H1 (cell line): ENCODE results near the gene TOPORS.

Experiments used
- CTCF ChIP-seq, 3 experiments: IDR thresholded peaks; 1 replicate in 2 of 3; 2 replicates in 1 of 3; pipeline versions ENCODE4 v1.5.1 to v1.6.1; 2011; ENCODE audit warnings: low read length in 3 of 3, mild to moderate bottlenecking in 3 of 3, inconsistent platforms in 2 of 3, low read depth in 1 of 3, moderate library complexity in 1 of 3; ENCODE audit not compliant: insufficient read depth in 1 of 3; ENCODE audit errors: control extremely low read depth in 1 of 3
- EGR1 ChIP-seq: IDR thresholded peaks from 2 replicates; pipeline ENCODE4 v1.6.1; 2011; ENCODE audit warnings: low read depth, low read length, borderline replicate concordance
- EP300 ChIP-seq, 2 experiments: IDR thresholded peaks; 1 replicate in 1 of 2; 2 replicates in 1 of 2; pipeline ENCODE4 v1.6.1; 2011 to 2012; ENCODE audit warnings: low read depth in 2 of 2, low read length in 2 of 2, mild to moderate bottlenecking in 2 of 2, borderline replicate concordance in 1 of 2, inconsistent platforms in 1 of 2, moderate library complexity in 1 of 2
- EZH2 ChIP-seq: fragments of 200-600 bp; sonication (generic); IDR thresholded peaks from 2 replicates; pipeline ENCODE4 v1.7.1; 2012; ENCODE audit warnings: low read depth, mild to moderate bottlenecking, moderate library complexity, low read length, inconsistent platforms; ENCODE audit not compliant: severe bottlenecking
- JUN ChIP-seq: IDR thresholded peaks from 2 replicates; pipeline ENCODE4 v1.6.1; 2011; ENCODE audit warnings: low read depth, mild to moderate bottlenecking, improper control_type of control experiment, low read length
- POLR2A ChIP-seq, 2 experiments: IDR thresholded peaks; 1 replicate in 1 of 2; 2 replicates in 1 of 2; pipeline ENCODE4 v1.6.1; 2011; ENCODE audit warnings: low read depth in 2 of 2, low read length in 2 of 2, mild to moderate bottlenecking in 2 of 2; ENCODE audit errors: control extremely low read depth in 1 of 2
- POLR2AphosphoS5 ChIP-seq: IDR thresholded peaks from 2 replicates; pipeline ENCODE4 v1.6.1; 2011; ENCODE audit warnings: low read depth, low read length
- RAD21 ChIP-seq, 2 experiments: IDR thresholded peaks in 1 of 2; conservative IDR thresholded peaks in 1 of 2; 2 replicates each; pipeline ENCODE4 v1.6.1; 2011; ENCODE audit warnings: low read depth in 2 of 2, low read length in 2 of 2, improper control_type of control experiment in 1 of 2, inconsistent platforms in 1 of 2, mild to moderate bottlenecking in 1 of 2, moderate library complexity in 1 of 2
- RFX5 ChIP-seq: IDR thresholded peaks from 2 replicates; pipeline ENCODE4 v1.6.1; 2011; ENCODE audit warnings: low read depth, low read length, improper control_type of control experiment, borderline replicate concordance

DNA sequence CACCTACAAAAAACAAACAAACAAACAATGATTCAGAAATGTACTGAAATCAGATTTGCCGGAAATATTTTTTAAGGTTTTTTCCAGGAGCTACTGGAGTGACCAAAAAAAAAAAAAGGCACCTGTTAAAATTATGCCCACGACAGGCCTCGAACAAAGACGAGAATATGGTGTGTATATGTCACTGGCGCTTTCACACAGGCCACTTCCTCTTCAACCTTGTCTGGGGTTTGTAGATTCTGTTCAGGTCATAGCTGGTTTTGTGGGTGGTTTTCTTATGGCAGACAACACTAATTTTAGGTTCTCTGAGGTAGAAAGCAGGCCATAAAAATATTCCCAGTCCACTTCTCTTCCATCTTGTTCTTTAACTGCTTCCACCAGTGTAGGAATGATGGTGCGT is 13.6 kb upstream of the TOPORS start:
- no peak for TF ChIP-seq POLR2AphosphoS5
- no peak for TF ChIP-seq RAD21 (IDR thresholded peaks at IDR 0.05 in 1 of 2, conservative IDR thresholded peaks at IDR 0.05 in 1 of 2; ENCODE audit: low read depth in 2 of 2, low read length in 2 of 2)
- no peak for TF ChIP-seq JUN
- no peak for TF ChIP-seq POLR2A (IDR thresholded peaks at IDR 0.05; ENCODE audit: control extremely low read depth in 1 of 2, low read depth in 2 of 2, low read length in 2 of 2)
- no peak for TF ChIP-seq RFX5
- no peak for TF ChIP-seq EP300 (IDR thresholded peaks at IDR 0.05; ENCODE audit: borderline replicate concordance in 1 of 2, low read depth in 2 of 2, low read length in 2 of 2)
- TF ChIP-seq EGR1: no peak
- TF ChIP-seq EZH2: no peak
- no peak for TF ChIP-seq CTCF (IDR thresholded peaks at IDR 0.05; ENCODE audit: control extremely low read depth in 1 of 3, insufficient read depth in 1 of 3, low read depth in 1 of 3, low read length in 3 of 3)
